Measurements from ENCODE around the gene TMEM187.

TMEM187 gene

GRCh38 chrX:154006947-154007346 is 34.4 kb downstream of the TMEM187 start:
- no peak overlapping the region for H2BK120ac ChIP-seq (ENCODE audit: insufficient read depth, low read length, poor library complexity)
- no peak overlapping the region for H3K4me3 ChIP-seq (ENCODE audit: low read depth, low read length)
- H3K27me3 ChIP-seq (ENCODE audit: insufficient read depth, low read length), result no peaks in the 10 kb centered on the region
- no peak overlapping the region for H4K91ac ChIP-seq (ENCODE audit: low read depth, low read length)
- H2BK12ac ChIP-seq (ENCODE audit: low read length), result no peak overlapping the region
- H4K12ac ChIP-seq (ENCODE audit: low read depth, low read length), result no peak overlapping the region
- H2AK5ac ChIP-seq (ENCODE audit: low read length), result no peak overlapping the region
- H2BK5ac ChIP-seq (ENCODE audit: low read depth, low read length, poor library complexity), result no peak overlapping the region
- no peak overlapping the region for H3K23ac ChIP-seq (ENCODE audit: low read length)
- H3K4me2 ChIP-seq (ENCODE audit: low read length), result no peak overlapping the region
- H3K14ac ChIP-seq (ENCODE audit: low read length), result no peak overlapping the region
- H3K79me1 ChIP-seq (ENCODE audit: low read length), result peaks cover 4% of the 10 kb centered on the region
- no peak overlapping the region for H3K27ac ChIP-seq (ENCODE audit: low read depth, low read length)
- peaks cover 11 to 16% of the 10 kb centered on the region in 2 experiments for H3K36me3 ChIP-seq (ENCODE audit: control insufficient read depth in 1 of 2, insufficient read depth in 2 of 2, low read length in 2 of 2)
- H3K4me1 ChIP-seq (ENCODE audit: control insufficient read depth in 1 of 2, insufficient read depth in 2 of 2, low read length in 2 of 2), result peaks cover 4 to 5% of the 10 kb centered on the region in 2 experiments
- H3K4ac ChIP-seq (ENCODE audit: low read depth, low read length), result no peak overlapping the region
- no peaks in the 10 kb centered on the region for H3K79me2 ChIP-seq (ENCODE audit: control insufficient read depth, insufficient read depth, low read length, poor library complexity)
- H2AFZ ChIP-seq (ENCODE audit: insufficient read depth, low read length, poor library complexity), result no peak overlapping the region
- no peak overlapping the region for H3K18ac ChIP-seq (ENCODE audit: low read length)
- DNase-seq, result no peak
- WGBS (ENCODE audit: extremely low coverage, insufficient coverage, insufficient read length), result no CpG with 5 or more reads among the region's 20 CpGs
- H4K8ac ChIP-seq (ENCODE audit: low read depth, low read length), result no peak overlapping the region
- H3K9me3 ChIP-seq (ENCODE audit: insufficient read depth, low read depth, low read length), result no peaks in the 10 kb centered on the region
- H3K9ac ChIP-seq (ENCODE audit: low read length), result no peak overlapping the region

GRCh38 chrX:154008521-154008920 is 36.0 kb downstream of the TMEM187 start:
- H3K14ac ChIP-seq (ENCODE audit: low read length), result no peak overlapping the region
- H3K4me3 ChIP-seq (ENCODE audit: low read depth, low read length), result no peak overlapping the region
- no peak overlapping the region for H2BK5ac ChIP-seq (ENCODE audit: low read depth, low read length, poor library complexity)
- peaks cover 2% of the 10 kb centered on the region for H3K79me1 ChIP-seq (ENCODE audit: low read length)
- no peak overlapping the region for H3K18ac ChIP-seq (ENCODE audit: low read length)
- no peak overlapping the region for H2AFZ ChIP-seq (ENCODE audit: insufficient read depth, low read length, poor library complexity)
- H2AK5ac ChIP-seq (ENCODE audit: low read length), result no peak overlapping the region
- no peak overlapping the region for H3K4ac ChIP-seq (ENCODE audit: low read depth, low read length)
- no peak for DNase-seq
- H2BK12ac ChIP-seq (ENCODE audit: low read length), result no peak overlapping the region
- no peaks in the 10 kb centered on the region for H3K27me3 ChIP-seq (ENCODE audit: insufficient read depth, low read length)
- no peak overlapping the region for H3K4me2 ChIP-seq (ENCODE audit: low read length)
- no peak overlapping the region for H4K91ac ChIP-seq (ENCODE audit: low read depth, low read length)
- H3K4me1 ChIP-seq (ENCODE audit: control insufficient read depth in 1 of 2, insufficient read depth in 2 of 2, low read length in 2 of 2), result peaks cover 8 to 14% of the 10 kb centered on the region in 2 experiments
- H3K9ac ChIP-seq (ENCODE audit: low read length), result no peak overlapping the region
- H3K9me3 ChIP-seq (ENCODE audit: insufficient read depth, low read depth, low read length), result no peaks in the 10 kb centered on the region
- H3K79me2 ChIP-seq (ENCODE audit: control insufficient read depth, insufficient read depth, low read length, poor library complexity), result no peaks in the 10 kb centered on the region
- WGBS (ENCODE audit: extremely low coverage, insufficient coverage, insufficient read length), result no CpG with 5 or more reads among the region's 4 CpGs
- H3K27ac ChIP-seq (ENCODE audit: low read depth, low read length), result no peak overlapping the region
- H4K12ac ChIP-seq (ENCODE audit: low read depth, low read length), result no peak overlapping the region
- H3K23ac ChIP-seq (ENCODE audit: low read length), result no peak overlapping the region
- H3K36me3 ChIP-seq (ENCODE audit: control insufficient read depth in 1 of 2, insufficient read depth in 2 of 2, low read length in 2 of 2), result peaks cover 14 to 22% of the 10 kb centered on the region in 2 experiments
- no peak overlapping the region for H4K8ac ChIP-seq (ENCODE audit: low read depth, low read length)
- no peak overlapping the region for H2BK120ac ChIP-seq (ENCODE audit: insufficient read depth, low read length, poor library complexity)

- Histone ChIP-seq H2AK5ac (ENCODE audit: low read length) (no peak overlapping the region), H3K9me3 (ENCODE audit: insufficient read depth, low read depth, low read length) (no peaks in the 10 kb centered on the region), H3K18ac (ENCODE audit: low read length) (no peak overlapping the region), H3K79me1 (ENCODE audit: low read length) (peaks cover 2% of the 10 kb centered on the region), H3K27ac (ENCODE audit: low read depth, low read length) (no peak overlapping the region), H4K91ac (ENCODE audit: low read depth, low read length) (no peak overlapping the region), H3K79me2 (ENCODE audit: control insufficient read depth, insufficient read depth, low read length, poor library complexity) (no peaks in the 10 kb centered on the region), H2BK5ac (ENCODE audit: low read depth, low read length, poor library complexity) (no peak overlapping the region), H3K14ac (ENCODE audit: low read length) (no peak overlapping the region), H3K4me1 (ENCODE audit: control insufficient read depth in 1 of 2, insufficient read depth in 2 of 2, low read length in 2 of 2) (peaks cover 8 to 14% of the 10 kb centered on the region in 2 experiments), H3K4me2 (ENCODE audit: low read length) (no peak overlapping the region), H3K4ac (ENCODE audit: low read depth, low read length) (no peak overlapping the region), H2AFZ (ENCODE audit: insufficient read depth, low read length, poor library complexity) (no peak overlapping the region), H4K12ac (ENCODE audit: low read depth, low read length) (no peak overlapping the region), H3K23ac (ENCODE audit: low read length) (no peak overlapping the region), H3K27me3 (ENCODE audit: insufficient read depth, low read length) (no peaks in the 10 kb centered on the region), H2BK12ac (ENCODE audit: low read length) (no peak overlapping the region), H2BK120ac (ENCODE audit: insufficient read depth, low read length, poor library complexity) (no peak overlapping the region), H3K4me3 (ENCODE audit: low read depth, low read length) (no peak overlapping the region), H4K8ac (ENCODE audit: low read depth, low read length) (no peak overlapping the region), H3K36me3 (ENCODE audit: control insufficient read depth in 1 of 2, insufficient read depth in 2 of 2, low read length in 2 of 2) (peaks cover 20 to 24% of the 10 kb centered on the region in 2 experiments), H3K9ac (ENCODE audit: low read length) (no peak overlapping the region)
- WGBS (ENCODE audit: extremely low coverage, insufficient coverage, insufficient read length), result no CpG with 5 or more reads among the region's 18 CpGs
- peak; percentile 55 to 73 for DNase-seq
Observed at GRCh38 chrX:154010330-154011087, 38.0 kb downstream of the TMEM187 start.

- Histone ChIP-seq H4K12ac (ENCODE audit: low read depth, low read length) (no peak overlapping the region), H3K23ac (ENCODE audit: low read length) (no peak overlapping the region), H3K4me3 (ENCODE audit: low read depth, low read length) (no peak overlapping the region), H3K79me1 (ENCODE audit: low read length) (peaks cover 2% of the 10 kb centered on the region), H3K27me3 (ENCODE audit: insufficient read depth, low read length) (no peaks in the 10 kb centered on the region), H3K18ac (ENCODE audit: low read length) (no peak overlapping the region), H3K4ac (ENCODE audit: low read depth, low read length) (no peak overlapping the region), H2AFZ (ENCODE audit: insufficient read depth, low read length, poor library complexity) (no peak overlapping the region), H3K4me1 (ENCODE audit: control insufficient read depth in 1 of 2, insufficient read depth in 2 of 2, low read length in 2 of 2) (peaks cover 8 to 14% of the 10 kb centered on the region in 2 experiments), H3K4me2 (ENCODE audit: low read length) (no peak overlapping the region), H3K9ac (ENCODE audit: low read length) (no peak overlapping the region), H4K91ac (ENCODE audit: low read depth, low read length) (no peak overlapping the region), H3K79me2 (ENCODE audit: control insufficient read depth, insufficient read depth, low read length, poor library complexity) (no peaks in the 10 kb centered on the region), H3K36me3 (ENCODE audit: control insufficient read depth in 1 of 2, insufficient read depth in 2 of 2, low read length in 2 of 2) (peaks cover 32 to 35% of the 10 kb centered on the region in 2 experiments), H3K27ac (ENCODE audit: low read depth, low read length) (no peak overlapping the region), H2BK12ac (ENCODE audit: low read length) (no peak overlapping the region), H3K9me3 (ENCODE audit: insufficient read depth, low read depth, low read length) (no peaks in the 10 kb centered on the region), H2BK120ac (ENCODE audit: insufficient read depth, low read length, poor library complexity) (no peak overlapping the region), H2AK5ac (ENCODE audit: low read length) (peak overlapping the region; percentile 67), H3K14ac (ENCODE audit: low read length) (no peak overlapping the region), H4K8ac (ENCODE audit: low read depth, low read length) (no peak overlapping the region), H2BK5ac (ENCODE audit: low read depth, low read length, poor library complexity) (no peak overlapping the region)
- WGBS (ENCODE audit: extremely low coverage, insufficient coverage, insufficient read length), result no CpG with 5 or more reads among the region's 18 CpGs
- DNase-seq, result peak in 1 of 2 donors; percentile 35
Observed at GRCh38 chrX:154011376-154012335, 39.1 kb downstream of the TMEM187 start.
